Upper lobe of left lung (tissue), 6 donors: ENCODE measurements around the gene MED12. TPM values are rescaled to one million over a fixed set of nuclear protein-coding genes. Genes with fewer than 3 reads are reported as not detected.
A peak's percentile ranks its signal among the peaks of the same experiment; 100 is the strongest.

Experiments used
- ATAC-seq, 2 donors: fragments of 200-7000 bp; cut with Tn5 transposase; one replicate each; pipeline ENCODE4 v1.9.1; 2022; ENCODE audit warnings: mild to moderate bottlenecking in 2 of 2, moderate library complexity in 2 of 2; ENCODE audit not compliant: low FRiP score in 2 of 2
- DNase-seq, 2 donors: peaks; one replicate each; pipeline ENCODE4 v3.0.0-alpha.2; 2019 to 2020
- H3K27ac ChIP-seq, 4 donors: fragments of 200-600 bp; sonication (generic); one replicate each; pipeline ENCODE4 v1.5.1; 2016 to 2019
- H3K27me3 ChIP-seq, 4 donors: fragments of 200-600 bp; sonication (generic); one replicate each; pipeline ENCODE4 v1.5.1; 2017 to 2019
- H3K36me3 ChIP-seq, 4 donors: fragments of 200-600 bp; sonication (generic); one replicate each; pipeline ENCODE4 v1.5.1; 2016 to 2019
- H3K4me1 ChIP-seq, 4 donors: fragments of 200-600 bp; sonication (generic); one replicate each; pipeline ENCODE4 v1.5.1; 2018 to 2019
- H3K4me3 ChIP-seq, 4 donors: fragments of 200-600 bp; sonication (generic); one replicate each; pipeline ENCODE4 v1.5.1; 2017 to 2019; ENCODE audit warnings: mild to moderate bottlenecking in 2 of 4, moderate library complexity in 1 of 4
- H3K9me3 ChIP-seq, 4 donors: fragments of 200-600 bp; sonication (generic); one replicate each; pipeline ENCODE4 v1.5.1; 2018 to 2019
- CTCF ChIP-seq, 6 experiments: fragments of 450-650 bp in 4 of 6; fragments of 200-600 bp in 2 of 6; sonication (generic) in 2 of 6; IDR thresholded peaks; one replicate each; pipeline ENCODE4 v1.5.1; 2016 to 2019; ENCODE audit warnings: antibody characterized with exemption in 6 of 6
- EP300 ChIP-seq, 4 donors: sonication (generic); formaldehyde crosslinking; IDR thresholded peaks; one replicate each; pipeline ENCODE4 v1.5.1; 2017; ENCODE audit warnings: antibody characterized with exemption in 4 of 4, control low read depth in 2 of 4
- POLR2A ChIP-seq, 4 donors: fragments of 450-650 bp; IDR thresholded peaks; one replicate each; pipeline ENCODE4 v1.5.1; 2016 to 2017; ENCODE audit warnings: antibody characterized with exemption in 4 of 4, mild to moderate bottlenecking in 2 of 4
- POLR2AphosphoS5 ChIP-seq, 2 donors: sonication (generic); formaldehyde crosslinking; IDR thresholded peaks; one replicate each; pipeline ENCODE4 v1.5.1; 2017; ENCODE audit warnings: antibody characterized with exemption in 2 of 2
- WGBS, 2 donors: methylation state at CpG; one replicate each; pipeline ENCODE4 v1.1.5; 2017 to 2018; 5-methylcytosine and 5-hydroxymethylcytosine counted together
- total RNA-seq, 6 donors: library from RNA; depleted of rRNA in 4 of 6; stranded (reverse); fragments of >200 nt in 4 of 6; gene quantifications; one replicate each; pipeline versions ENCODE4 v1.1.0 to v1.2.1, GENCODE V29; 2016 to 2021
- donor health status: DM: no; HTN: no; CAD: no; lungs with moderate emphysema.
- donor health status: DM: no; HTN: yes; CAD: no; lungs with severe emphysema.

MED12 gene
- total RNA-seq, 6 donors from 2014 or later = 21.7 to 188 (median 42.2) TPM

GRCh38 chrX:71128166-71128833, 9.9 kb downstream of the MED12 start:
- Histone ChIP-seq H3K4me3 (no peak overlapping the region), H3K9me3 (no peaks in the 10 kb centered on the region), H3K36me3 (peaks cover 0 to 78% (median 45%) of the 10 kb centered on the region in 4 donors), H3K27ac (no peak overlapping the region), H3K27me3 (no peaks in the 10 kb centered on the region), H3K4me1 (peaks cover 0 to 6% (median 0%) of the 10 kb centered on the region in 4 donors)
- ATAC-seq (no peak), DNase-seq (no peak)
- 85 to 93% methylated on average over 9 to 12 of the region's 12 CpGs for WGBS, 2 donors
- no peak for TF ChIP-seq POLR2AphosphoS5 (IDR thresholded peaks at IDR 0.05)
- TF ChIP-seq EP300 (IDR thresholded peaks at IDR 0.05) = no peak
- TF ChIP-seq CTCF (IDR thresholded peaks at IDR 0.05) = no peak
- TF ChIP-seq POLR2A (IDR thresholded peaks at IDR 0.05) = no peak

GRCh38 chrX:71128915-71129765, 10.7 kb downstream of the MED12 start:
- Histone ChIP-seq H3K4me3 (no peak overlapping the region), H3K4me1 (peaks cover 0 to 6% (median 0%) of the 10 kb centered on the region in 4 donors), H3K36me3 (peaks cover 0 to 76% (median 44%) of the 10 kb centered on the region in 4 donors), H3K9me3 (no peaks in the 10 kb centered on the region), H3K27me3 (no peaks in the 10 kb centered on the region), H3K27ac (no peak overlapping the region)
- ATAC-seq = peak; percentile 81 to 88
- peak; percentile 62 to 82 (median 73) for TF ChIP-seq CTCF (IDR thresholded peaks at IDR 0.05)
- TF ChIP-seq POLR2AphosphoS5 (IDR thresholded peaks at IDR 0.05) = no peak
- 29 to 36% methylated on average over 14 to 18 of the region's 18 CpGs for WGBS, 2 donors
- DNase-seq = peak; percentile 71 to 89

- WGBS, 2 donors = 76 to 78% methylated on average over 2 to 4 of the region's 4 CpGs
- no peak for TF ChIP-seq EP300 (IDR thresholded peaks at IDR 0.05)
- TF ChIP-seq POLR2A (IDR thresholded peaks at IDR 0.05) = no peak
- peaks cover 0 to 6% (median 0%) of the 10 kb centered on the region in 4 donors for H3K4me1 ChIP-seq
- H3K27me3 ChIP-seq = no peaks in the 10 kb centered on the region
- H3K4me3 ChIP-seq = no peak overlapping the region
- ATAC-seq (no peak), DNase-seq (no peak)
- no peak overlapping the region for H3K27ac ChIP-seq
- no peaks in the 10 kb centered on the region for H3K9me3 ChIP-seq
- peaks cover 0 to 81% (median 46%) of the 10 kb centered on the region in 4 donors for H3K36me3 ChIP-seq
These were observed 13.1 kb downstream of the MED12 start for GRCh38 chrX:71131510-71131909.

- Histone ChIP-seq H3K9me3 (no peaks in the 10 kb centered on the region), H3K36me3 (peaks cover 0 to 60% (median 35%) of the 10 kb centered on the region in 4 donors), H3K4me3 (no peak overlapping the region), H3K27ac (no peak overlapping the region), H3K27me3 (peaks cover 0 to 4% (median 0%) of the 10 kb centered on the region in 4 donors), H3K4me1 (peaks cover 0 to 12% (median under 1%) of the 10 kb centered on the region in 4 donors)
- no peak for ATAC-seq
- DNase-seq = no peak
- TF ChIP-seq POLR2AphosphoS5 (IDR thresholded peaks at IDR 0.05) = no peak
- no peak for TF ChIP-seq POLR2A (IDR thresholded peaks at IDR 0.05)
- no peak for TF ChIP-seq CTCF (IDR thresholded peaks at IDR 0.05)
- TF ChIP-seq EP300 (IDR thresholded peaks at IDR 0.05) = no peak
- 66 to 69% methylated on average over 3 to 6 of the region's 6 CpGs for WGBS, 2 donors
These were observed 22.0 kb downstream of the MED12 start for GRCh38 chrX:71140440-71140839.

GRCh38 chrX:71143508-71143907, 25.1 kb downstream of the MED12 start:
- ATAC-seq (no peak), DNase-seq (no peak)
- TF ChIP-seq POLR2A (IDR thresholded peaks at IDR 0.05) (no peak), CTCF (IDR thresholded peaks at IDR 0.05) (no peak), POLR2AphosphoS5 (IDR thresholded peaks at IDR 0.05) (no peak), EP300 (IDR thresholded peaks at IDR 0.05) (no peak)
- WGBS, 2 donors = 30 to 75% methylated on average over 2 to 6 of the region's 6 CpGs
- H3K4me1 ChIP-seq = peaks cover 0 to 16% (median 2%) of the 10 kb centered on the region in 4 donors
- no peaks in the 10 kb centered on the region for H3K9me3 ChIP-seq
- H3K36me3 ChIP-seq = peaks cover 0 to 32% (median 14%) of the 10 kb centered on the region in 4 donors
- peaks cover 0 to 4% (median 0%) of the 10 kb centered on the region in 4 donors for H3K27me3 ChIP-seq
- H3K27ac ChIP-seq = no peak overlapping the region
- H3K4me3 ChIP-seq = no peak overlapping the region
